GM12878 (cell line): Measurements from ENCODE around the gene LDLRAD4. TPM values are rescaled to one million over a fixed set of nuclear protein-coding genes. Genes with fewer than 3 reads are reported as not detected.

Source experiments
- ATAC-seq: fragments of 200-7000 bp; cut with Tn5 transposase; 3 replicates; pipeline ENCODE4 v1.9.1; 2020; ENCODE audit warnings: mild to moderate bottlenecking, moderate library complexity
- BruUV-seq: library from RNA; stranded (reverse); fragments of 400-500 nt; replicated peaks from 2 replicates; lab custom pipeline; 2021; lab: Mats Ljungman, UMichigan
- CTCF ChIA-PET: fragments of 300-600 bp; sonication (Branson Sonifier 250); formaldehyde crosslinking; extraction: SDS; loops from one replicate; lab custom pipeline; 2021; ENCODE audit warnings: inconsistent platforms; lab: Yijun Ruan, JAX
- POLR2A ChIA-PET: fragments of 350-600 bp; formaldehyde crosslinking; extraction: SDS; loops from one replicate; lab custom pipeline; 2021; ENCODE audit warnings: inconsistent platforms; lab: Charles Lee
- RAD21 ChIA-PET: fragments of 300-600 bp; sonication (Branson Sonifier 250); formaldehyde crosslinking; loops from one replicate; lab custom pipeline; 2023; ENCODE audit warnings: antibody characterized with exemption; ENCODE audit not compliant: unreplicated experiment; lab: Charles Lee
- SMC1A ChIA-PET: fragments of 300-600 bp; sonication (Branson Sonifier 250); formaldehyde crosslinking; loops from one replicate; lab custom pipeline; 2023; ENCODE audit not compliant: unreplicated experiment, uncharacterized antibody; lab: Charles Lee
- DNase-seq: peaks from one replicate; pipeline ENCODE4 v3.0.0-alpha.2; 2011; ENCODE audit warnings: low read depth, low spot score
- FAIRE-seq: peaks from 3 replicates; lab custom pipeline; 2011; peaks lifted over from hg19 to GRCh38; lab: Jason Lieb, UNC
- H2AFZ ChIP-seq: 2 replicates; pipeline ENCODE4 v1.6.0; 2011; ENCODE audit warnings: low read depth, low read length, control low read depth; ENCODE audit not compliant: control insufficient read depth
- H3K27ac ChIP-seq: 2 replicates; pipeline ENCODE4 v1.5.1; 2011; ENCODE audit warnings: control low read depth; ENCODE audit not compliant: control insufficient read depth, insufficient read depth
- H3K27me3 ChIP-seq, 2 experiments: replicated peaks in 1 of 2; 2 replicates each; pipeline versions ENCODE4 v1.6.0 to v1.6.1; 2011; ENCODE audit warnings: low read length in 1 of 2; ENCODE audit not compliant: control insufficient read depth in 2 of 2, insufficient read depth in 2 of 2
- H3K36me3 ChIP-seq, 2 experiments: 2 replicates each; pipeline ENCODE4 v1.5.1; 2011; ENCODE audit warnings: low read length in 1 of 2; ENCODE audit not compliant: control insufficient read depth in 2 of 2, insufficient read depth in 2 of 2
- H3K4me1 ChIP-seq: 2 replicates; pipeline ENCODE4 v1.6.1; 2011; ENCODE audit warnings: mild to moderate bottlenecking, low read length, moderate library complexity, mixed read lengths; ENCODE audit not compliant: control insufficient read depth, insufficient read depth
- H3K4me2 ChIP-seq: 2 replicates; pipeline ENCODE4 v1.6.0; 2011; ENCODE audit warnings: control low read depth; ENCODE audit not compliant: control insufficient read depth, insufficient read depth
- H3K4me3 ChIP-seq: fragments of 200-600 bp; sonication (generic); 2 replicates; pipeline ENCODE4 v1.5.1; 2016
- H3K79me2 ChIP-seq: 2 replicates; pipeline ENCODE4 v1.6.0; 2011; ENCODE audit warnings: low read length; ENCODE audit not compliant: control insufficient read depth, insufficient read depth
- H3K9ac ChIP-seq: 2 replicates; pipeline ENCODE4 v1.8.0; 2011; ENCODE audit warnings: low read length, control low read depth, mixed read lengths; ENCODE audit not compliant: control insufficient read depth, insufficient read depth
- H3K9me3 ChIP-seq: replicated peaks from 3 replicates; pipeline ENCODE4 v1.5.1; 2011; ENCODE audit warnings: mild to moderate bottlenecking, low read length; ENCODE audit not compliant: control insufficient read depth, insufficient read depth
- H4K20me1 ChIP-seq: 2 replicates; pipeline ENCODE4 v1.6.0; 2011; ENCODE audit not compliant: control insufficient read depth, insufficient read depth
- BHLHE40 ChIP-seq, 2 experiments: fragments of 450-650 bp in 1 of 2; IDR thresholded peaks; 2 replicates each; pipeline ENCODE4 v1.6.1; 2011 to 2017; ENCODE audit warnings: low read depth in 2 of 2, borderline replicate concordance in 1 of 2, improper control_type of control experiment in 1 of 2, low read length in 1 of 2, mild to moderate bottlenecking in 1 of 2
- EP300 ChIP-seq, 2 experiments: fragments of 150-350 bp in 1 of 2; IDR thresholded peaks; 2 replicates each; pipeline ENCODE4 v1.6.1; 2011 to 2012; ENCODE audit warnings: low read depth in 2 of 2, low read length in 2 of 2, borderline replicate concordance in 1 of 2, improper control_type of control experiment in 1 of 2, inconsistent platforms in 1 of 2; ENCODE audit not compliant: control insufficient read depth in 1 of 2
- GABPA ChIP-seq: IDR thresholded peaks from 2 replicates; pipeline ENCODE4 v1.6.1; 2014; ENCODE audit warnings: antibody characterized with exemption, low read depth, mild to moderate bottlenecking, inconsistent platforms
- IRF3 ChIP-seq: fragments of 450-650 bp; IDR thresholded peaks from 2 replicates; pipeline ENCODE4 v1.6.1; 2014; ENCODE audit warnings: mild to moderate bottlenecking
- MAX ChIP-seq: IDR thresholded peaks from 2 replicates; pipeline ENCODE4 v1.6.1; 2012; ENCODE audit warnings: low read depth, low read length, improper control_type of control experiment
- MLLT1 ChIP-seq: fragments of 450-650 bp; IDR thresholded peaks from 2 replicates; pipeline ENCODE4 v1.6.1; 2016; ENCODE audit warnings: mild to moderate bottlenecking
- MTA3 ChIP-seq: IDR thresholded peaks from 2 replicates; pipeline ENCODE4 v1.6.1; 2012; ENCODE audit warnings: low read length, inconsistent platforms, borderline replicate concordance
- NRF1 ChIP-seq: conservative IDR thresholded peaks from 2 replicates; pipeline ENCODE4 v1.6.1; 2011; ENCODE audit warnings: mild to moderate bottlenecking, low read depth, low read length, improper control_type of control experiment
- RB1 ChIP-seq: fragments of 450-650 bp; formaldehyde crosslinking; IDR thresholded peaks from 2 replicates; pipeline ENCODE4 v1.6.1; 2017; ENCODE audit warnings: mild to moderate bottlenecking, borderline replicate concordance
- RBBP5 ChIP-seq: fragments of 200-600 bp; sonication (generic); conservative IDR thresholded peaks from 2 replicates; pipeline ENCODE4 v1.6.1; 2016
- STAT1 ChIP-seq: fragments of 450-650 bp; conservative IDR thresholded peaks from 2 replicates; pipeline ENCODE4 v1.6.1; 2014; ENCODE audit warnings: antibody characterized with exemption, mild to moderate bottlenecking
- TCF7 ChIP-seq: IDR thresholded peaks from 2 replicates; pipeline ENCODE4 v1.6.1; 2014; ENCODE audit warnings: antibody characterized with exemption, borderline replicate concordance
- ZBED1 ChIP-seq: IDR thresholded peaks from 2 replicates; pipeline ENCODE4 v1.6.1; 2016; ENCODE audit warnings: borderline replicate concordance
- ZBTB11 ChIP-seq: fragments of 450-650 bp; formaldehyde crosslinking; IDR thresholded peaks from 2 replicates; pipeline ENCODE4 v1.5.0; 2022; ENCODE audit warnings: mild to moderate bottlenecking, missing genetic modification characterization
- ZNF207 ChIP-seq: fragments of 450-650 bp; IDR thresholded peaks from 2 replicates; pipeline ENCODE4 v1.6.1; 2014; ENCODE audit warnings: antibody characterized with exemption, mild to moderate bottlenecking, borderline replicate concordance
- ZZZ3 ChIP-seq: IDR thresholded peaks from 2 replicates; pipeline ENCODE4 v1.6.1; 2011; ENCODE audit warnings: low read depth; ENCODE audit not compliant: control insufficient read depth, insufficient read length
- WGBS: methylation state at CpG from one replicate; pipeline ENCODE4 v1.1.6; 2016; ENCODE audit warnings: low lambda C conversion rate; ENCODE audit not compliant: insufficient replicate concordance, insufficient coverage; ENCODE audit errors: missing lambda C conversion rate; 5-methylcytosine and 5-hydroxymethylcytosine counted together
- in situ Hi-C: fragments of 300-500 bp; cut with MboI; formaldehyde crosslinking; loops from 9 replicates; pipeline ENCODE4 v1.14.3; 2018; ENCODE audit warnings: mixed read lengths
- intact Hi-C: fragments of 100-400 bp; cut with micrococcal nuclease; formaldehyde crosslinking; loops from one replicate; pipeline ENCODE4 v1.14.2; 2022; ENCODE audit not compliant: unreplicated experiment
- polyA plus RNA-seq, 11 experiments: library from polyadenylated mRNA; depleted of rRNA in 4 of 11; unstranded in 6 of 11; stranded (reverse) in 5 of 11; fragments of >200 nt; fragmentation: Nextera tagmentation in 4 of 11; fragmentation: Illumina TruSeq in 1 of 11; extraction: Ambion mirVana in 4 of 11; extraction: Trizol in 1 of 11; gene quantifications; 1 replicate in 1 of 11; 2 replicates in 10 of 11; pipeline versions ENCODE4 v1.2.1 to v1.2.3, GENCODE V29; 2011 to 2016; ENCODE audit warnings: inconsistent platforms in 2 of 11, missing spikeins in 2 of 11, low read depth in 1 of 11
- total RNA-seq, 4 experiments: library from RNA; depleted of rRNA in 3 of 4; stranded (reverse); fragments of >200 nt in 3 of 4; fragmentation: Illumina TruSeq in 1 of 4; extraction: Trizol in 1 of 4; gene quantifications; 2 replicates each; pipeline versions ENCODE4 v1.2.1 to v1.2.3, GENCODE V29; 2013 to 2021

The LDLRAD4 gene
- total and polyA plus RNA-seq, 10 of the 15 experiments (the other 5 are each of a cell fraction or from before 2014, with no cell fraction given): 2.7 to 16.8 (median 11.2) TPM

- POLR2A ChIA-PET: no interaction called here
- WGBS: 22% methylated on average over 10 of the region's 10 CpGs
- in situ Hi-C loops: no loop called here
- TF ChIP-seq TCF7: no peak
- TF ChIP-seq NRF1: no peak
- no peak for TF ChIP-seq MAX
- no peak for TF ChIP-seq MTA3
- no peak for TF ChIP-seq MLLT1
- no peak for TF ChIP-seq IRF3
- no peak for TF ChIP-seq RBBP5
- no peak for TF ChIP-seq ZBED1
- TF ChIP-seq BHLHE40 (IDR thresholded peaks at IDR 0.05; ENCODE audit: borderline replicate concordance in 1 of 2, low read depth in 2 of 2, low read length in 1 of 2): no peak
- no peak for TF ChIP-seq GABPA
- TF ChIP-seq STAT1: no peak
- TF ChIP-seq EP300 (IDR thresholded peaks at IDR 0.05; ENCODE audit: borderline replicate concordance in 1 of 2, control insufficient read depth in 1 of 2, low read depth in 2 of 2, low read length in 2 of 2): no peak
- TF ChIP-seq ZBTB11 (CRISPR knock-in tag): no peak
- TF ChIP-seq RB1: no peak
- TF ChIP-seq ZZZ3: no peak
- no peak for TF ChIP-seq ZNF207
Measured at GRCh38 chr18:13450289-13451212, 232.0 kb downstream of the LDLRAD4 start.

More at GRCh38 chr18:13450289-13451212, 232.0 kb downstream of the LDLRAD4 start:
- Histone ChIP-seq H3K27ac (peak overlapping the region; percentile 27), H3K9ac (no peak overlapping the region), H3K9me3 (no peaks in the 10 kb centered on the region), H3K36me3 (no peaks in the 10 kb centered on the region), H3K4me1 (peaks cover 16% of the 10 kb centered on the region), H3K4me2 (peak overlapping the region; percentile 56), H3K4me3 (no peak overlapping the region), H2AFZ (peak overlapping the region; percentile 70), H3K79me2 (no peaks in the 10 kb centered on the region), H4K20me1 (no peaks in the 10 kb centered on the region), H3K27me3 (no peaks in the 10 kb centered on the region; a peak in 1 of 4 replicates)
- peak; percentile 54 for ATAC-seq
- SMC1A ChIA-PET: no interaction called here
- DNase-seq: peak; percentile 24
- RAD21 ChIA-PET: no interaction called here
- no TSS peak for BruUV-seq
- FAIRE-seq: no peak
- intact Hi-C loops: no loop called here
- CTCF ChIA-PET: no interaction called here
